Lung (tissue), 16 donors: Measurements from ENCODE around the gene C15orf62. TPM values are rescaled to one million over a fixed set of nuclear protein-coding genes. Genes with fewer than 3 reads are reported as not detected.
A peak's percentile ranks its signal among the peaks of the same experiment; 100 is the strongest.

Experiments used
- ATAC-seq: fragments of 200-7000 bp; cut with Tn5 transposase; one replicate; pipeline ENCODE4 v1.9.1; 2020; ENCODE audit warnings: moderate number of reproducible peaks; ENCODE audit not compliant: insufficient read depth, low FRiP score
- DNase-seq, 3 donors: peaks; one replicate each; pipeline ENCODE4 v3.0.0-alpha.2; 2013 to 2017
- H3K27ac ChIP-seq, 2 donors: one replicate each; pipeline ENCODE4 v1.5.1; 2013; ENCODE audit warnings: mild to moderate bottlenecking in 2 of 2, moderate library complexity in 2 of 2, control low read depth in 1 of 2, inconsistent platforms in 1 of 2, low read depth in 1 of 2, low read length in 1 of 2
- H3K27me3 ChIP-seq, 3 donors: one replicate each; pipeline ENCODE4 v1.5.1; 2013; ENCODE audit warnings: low read length in 2 of 3; ENCODE audit not compliant: control insufficient read depth in 3 of 3, insufficient read depth in 3 of 3
- H3K36me3 ChIP-seq, 4 donors: one replicate each; pipeline ENCODE4 v1.5.1; 2013; ENCODE audit warnings: low read length in 4 of 4, mild to moderate bottlenecking in 1 of 4, moderate library complexity in 1 of 4; ENCODE audit not compliant: control insufficient read depth in 4 of 4, insufficient read depth in 4 of 4
- H3K4me1 ChIP-seq, 5 donors: one replicate each; pipeline ENCODE4 v1.5.1; 2013; ENCODE audit warnings: low read length in 5 of 5, mild to moderate bottlenecking in 2 of 5, moderate library complexity in 1 of 5; ENCODE audit not compliant: control insufficient read depth in 5 of 5, insufficient read depth in 5 of 5
- H3K4me3 ChIP-seq: one replicate; pipeline ENCODE4 v1.5.1; 2013; ENCODE audit warnings: mild to moderate bottlenecking, control low read depth, moderate library complexity
- H3K9ac ChIP-seq, 2 donors: one replicate each; pipeline ENCODE4 v1.5.1; 2013; ENCODE audit warnings: low read length in 2 of 2, control low read depth in 1 of 2; ENCODE audit not compliant: insufficient read depth in 1 of 2
- H3K9me3 ChIP-seq, 4 donors: one replicate each; pipeline ENCODE4 v1.5.1; 2013; ENCODE audit warnings: low read length in 3 of 4, mild to moderate bottlenecking in 1 of 4, moderate library complexity in 1 of 4; ENCODE audit not compliant: control insufficient read depth in 4 of 4, insufficient read depth in 3 of 4
- CTCF ChIP-seq: IDR thresholded peaks from 2 replicates; pipeline ENCODE4 v1.5.1; 2012; ENCODE audit warnings: mild to moderate bottlenecking; ENCODE audit errors: control extremely low read depth, extremely low read depth
- WGBS, 2 donors: extraction: QIAGEN DNeasy Blood & Tissue Kit; methylation state at CpG; one replicate each; pipeline ENCODE4 v1.1.7; 2013; 5-methylcytosine and 5-hydroxymethylcytosine counted together
- long read RNA-seq, 5 donors: transcript quantifications; one replicate each; lab custom pipeline, GENCODE V29; 2026
- polyA plus RNA-seq, 2 donors: library from polyadenylated mRNA; stranded (reverse); fragments of 200-250 nt; gene quantifications; one replicate each; pipeline ENCODE4 v1.2.1, GENCODE V29; 2013
- total RNA-seq, 2 donors: library from RNA; depleted of rRNA in 1 of 2; stranded (reverse); fragments of >200 nt in 1 of 2; gene quantifications; one replicate each; pipeline ENCODE4 v1.2.1, GENCODE V29; 2014 to 2021
- donor health status: control.
- donor health status: control.
- donor health status: Bipolar disorder and iron deficiency.
- donor health status: healthy.
- donor health status: DM: yes; HTN: yes; CAD: no.

The C15orf62 gene
- total RNA-seq (under 1 TPM; 0.34 to 0.58 TPM), polyA plus RNA-seq (1 to 10 TPM in 1 of 2 donors, under 1 TPM in 1; 0.87 to 1.5 TPM)
- long read RNA-seq, donor 1, transcript C15orf62-201 (1 exons, 2,370 nt), result major isoform, 8 of 8 reads
- long read RNA-seq, donor 1, partial matches to known transcripts, result 0 of 8 reads
- long read RNA-seq, donor 1, other reads (novel, unspliced or antisense), result 0 of 8 reads
- long read RNA-seq, donor 2, partial matches to known transcripts, result 0 of 4 reads
- long read RNA-seq, donor 2, other reads (novel, unspliced or antisense), result 0 of 4 reads
- long read RNA-seq, donor 3, transcript C15orf62-201 (1 exons, 2,370 nt), result major isoform, 5 of 5 reads
- long read RNA-seq, donor 3, partial matches to known transcripts, result 0 of 5 reads
- long read RNA-seq, donor 3, other reads (novel, unspliced or antisense), result 0 of 5 reads
- long read RNA-seq, donor 4, partial matches to known transcripts, result 0 of 4 reads
- long read RNA-seq, donor 4, other reads (novel, unspliced or antisense), result 0 of 4 reads
- long read RNA-seq, donor 5, transcript C15orf62-201 (1 exons, 2,370 nt), result major isoform, 9 of 9 reads
- long read RNA-seq, donor 5, partial matches to known transcripts, result 0 of 9 reads
- long read RNA-seq, donor 5, other reads (novel, unspliced or antisense), result 0 of 9 reads

- 32 to 41% methylated on average over 28 of the region's 28 CpGs for WGBS, 2 donors
- Histone ChIP-seq H3K36me3 (peaks cover 7 to 31% (median 16%) of the 10 kb centered on the region in 4 donors), H3K27ac (peak within 1 kb of the TSS in 1 of 2 donors; percentile 48), H3K4me3 (no peak within 1 kb of the TSS), H3K27me3 (no peaks in the 10 kb centered on the region), H3K4me1 (peaks cover 0 to 15% (median 0%) of the 10 kb centered on the region in 5 donors), H3K9ac (no peak within 1 kb of the TSS), H3K9me3 (no peaks in the 10 kb centered on the region)
- ATAC-seq (peak; percentile 53), DNase-seq (no peak)
- TF ChIP-seq CTCF, result no peak
These were observed at the start of gene C15orf62 for GRCh38 chr15:40769274-40770146. C15orf62 (plus strand) TSS chr15:40769980; CDS start chr15:40770496, 516 bp downstream.

DNA sequence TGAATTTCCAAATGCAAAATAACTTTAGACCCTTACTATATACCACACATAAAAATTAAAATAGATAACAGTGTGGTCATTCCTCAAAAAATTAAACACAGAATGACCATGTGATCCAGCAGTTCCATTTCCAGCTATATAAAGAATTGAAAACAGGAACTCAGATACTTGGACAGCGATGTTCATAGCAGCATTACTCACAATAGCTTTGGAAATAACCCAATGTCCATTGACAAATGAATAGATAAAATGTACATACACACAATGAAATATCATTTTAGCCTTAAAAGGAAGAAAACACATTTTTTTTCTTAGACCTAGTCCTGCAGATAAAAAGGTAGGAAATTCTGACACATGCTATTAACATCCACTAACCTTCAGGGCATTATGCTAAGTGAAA is 48.1 kb upstream of the C15orf62 start:
- DNase-seq, result no peak
- 48 to 78% methylated on average over 1 of the region's 1 CpG for WGBS, 2 donors
- Histone ChIP-seq H3K4me3 (no peak overlapping the region), H3K9me3 (no peaks in the 10 kb centered on the region), H3K4me1 (no peaks in the 10 kb centered on the region), H3K27ac (no peak overlapping the region), H3K9ac (no peak overlapping the region), H3K36me3 (no peaks in the 10 kb centered on the region), H3K27me3 (no peaks in the 10 kb centered on the region)
- no peak for TF ChIP-seq CTCF
- ATAC-seq, result no peak

- no peak overlapping the region for H3K9ac ChIP-seq
- no peaks in the 10 kb centered on the region for H3K27me3 ChIP-seq
- H3K9me3 ChIP-seq, result no peaks in the 10 kb centered on the region
- H3K4me1 ChIP-seq, result no peaks in the 10 kb centered on the region
- 94 to 95% methylated on average over 4 of the region's 4 CpGs for WGBS, 2 donors
- H3K4me3 ChIP-seq, result no peak overlapping the region
- DNase-seq (no peak), ATAC-seq (no peak)
- TF ChIP-seq CTCF, result no peak
- no peaks in the 10 kb centered on the region for H3K36me3 ChIP-seq
- no peak overlapping the region for H3K27ac ChIP-seq
These were observed 47.4 kb upstream of the C15orf62 start for GRCh38 chr15:40722354-40722753.
